ENCODE measurements around the gene GOLGB1. TPM values are rescaled to one million over a fixed set of nuclear protein-coding genes. Genes with fewer than 3 reads are reported as not detected.

GOLGB1 gene
- polyA plus RNA-seq, 1 donor from 2014 or later: 30.2 TPM

- Histone ChIP-seq H3K79me2 (replicated peaks; ENCODE audit: insufficient read depth, low read length) (no peaks in the 10 kb centered on the region), H3K4me3 (ENCODE audit: low read length) (no peak overlapping the region), H3K9me3 (ENCODE audit: low read length) (no peaks in the 10 kb centered on the region), H2AFZ (ENCODE audit: low read depth, low read length) (no peak overlapping the region), H3K9me2 (ENCODE audit: insufficient read depth, low read length) (no peaks in the 10 kb centered on the region), H3K9ac (ENCODE audit: low read length) (no peak overlapping the region), H3K27me3 (ENCODE audit: insufficient read depth, low read depth, low read length) (no peaks in the 10 kb centered on the region), H4K20me1 (ENCODE audit: insufficient read depth) (no peaks in the 10 kb centered on the region), H3F3A (ENCODE audit: insufficient read depth, low read length, poor library complexity, severe bottlenecking) (no peaks in the 10 kb centered on the region), H3K27ac (ENCODE audit: low read length) (no peak overlapping the region), H3K36me3 (ENCODE audit: insufficient read depth, low read length) (no peaks in the 10 kb centered on the region), H3K4me2 (ENCODE audit: low read length) (no peak overlapping the region)
- TF ChIP-seq POLR2AphosphoS5 (IDR thresholded peaks at IDR 0.05) (no peak), EZH2 (IDR thresholded peaks at IDR 0.05; ENCODE audit: borderline replicate concordance, insufficient read depth, low read length, poor library complexity, severe bottlenecking) (no peak), RAD21 (conservative IDR thresholded peaks at IDR 0.05) (no peak), MXI1 (conservative IDR thresholded peaks at IDR 0.05; ENCODE audit: poor library complexity, severe bottlenecking) (no peak), TAF1 (IDR thresholded peaks at IDR 0.05; ENCODE audit: low read depth) (no peak), EP300 (conservative IDR thresholded peaks at IDR 0.05; ENCODE audit: poor library complexity, severe bottlenecking) (no peak), REST (IDR thresholded peaks at IDR 0.05; ENCODE audit: borderline replicate concordance) (no peak), SMC3 (conservative IDR thresholded peaks at IDR 0.05; ENCODE audit: poor library complexity) (no peak), CTCF (IDR thresholded peaks at IDR 0.05; ENCODE audit: poor library complexity, severe bottlenecking) (no peak)
These were observed 104.5 kb downstream of the GOLGB1 start for GRCh38 chr3:121645054-121645453.

- no peak overlapping the region for H3K27ac ChIP-seq (ENCODE audit: low read length)
- no peak overlapping the region for H2AFZ ChIP-seq (ENCODE audit: low read depth, low read length)
- H3K27me3 ChIP-seq (ENCODE audit: insufficient read depth, low read depth, low read length): no peaks in the 10 kb centered on the region
- H3K9me2 ChIP-seq (ENCODE audit: insufficient read depth, low read length): no peaks in the 10 kb centered on the region
- TF ChIP-seq MXI1 (conservative IDR thresholded peaks at IDR 0.05; ENCODE audit: poor library complexity, severe bottlenecking): no peak
- TF ChIP-seq EZH2 (IDR thresholded peaks at IDR 0.05; ENCODE audit: borderline replicate concordance, insufficient read depth, low read length, poor library complexity, severe bottlenecking): no peak
- TF ChIP-seq CTCF (IDR thresholded peaks at IDR 0.05; ENCODE audit: poor library complexity, severe bottlenecking): no peak
- no peak for TF ChIP-seq SMC3 (conservative IDR thresholded peaks at IDR 0.05; ENCODE audit: poor library complexity)
- TF ChIP-seq EP300 (conservative IDR thresholded peaks at IDR 0.05; ENCODE audit: poor library complexity, severe bottlenecking): no peak
- TF ChIP-seq TAF1 (IDR thresholded peaks at IDR 0.05; ENCODE audit: low read depth): no peak
- TF ChIP-seq REST (IDR thresholded peaks at IDR 0.05; ENCODE audit: borderline replicate concordance): no peak
- no peak for TF ChIP-seq POLR2AphosphoS5 (IDR thresholded peaks at IDR 0.05)
- TF ChIP-seq RAD21 (conservative IDR thresholded peaks at IDR 0.05): no peak
- H3K36me3 ChIP-seq (ENCODE audit: insufficient read depth, low read length): no peaks in the 10 kb centered on the region
- no peak overlapping the region for H3K4me3 ChIP-seq (ENCODE audit: low read length)
- no peaks in the 10 kb centered on the region for H3F3A ChIP-seq (ENCODE audit: insufficient read depth, low read length, poor library complexity, severe bottlenecking)
- no peaks in the 10 kb centered on the region for H3K79me2 ChIP-seq (replicated peaks; ENCODE audit: insufficient read depth, low read length)
- no peaks in the 10 kb centered on the region for H4K20me1 ChIP-seq (ENCODE audit: insufficient read depth)
- H3K4me2 ChIP-seq (ENCODE audit: low read length): no peak overlapping the region
- no peak overlapping the region for H3K9ac ChIP-seq (ENCODE audit: low read length)
- H3K9me3 ChIP-seq (ENCODE audit: low read length): no peaks in the 10 kb centered on the region
These were observed 106.8 kb downstream of the GOLGB1 start for GRCh38 chr3:121642601-121643314.
